Renal pelvis (tissue), 12 donors: ENCODE results near the gene MYO3A. TPM values are rescaled to one million over a fixed set of nuclear protein-coding genes. Genes with fewer than 3 reads are reported as not detected.

ENCODE experiments used
- DNase-seq: peaks from one replicate; pipeline ENCODE4 v3.0.0-alpha.2; 2013
- long read RNA-seq, 16 experiments: transcript quantifications; one replicate each; lab custom pipeline, GENCODE V29; 2026
- polyA plus RNA-seq, 3 donors: library from polyadenylated mRNA; unstranded; fragments of 120-200 nt; gene quantifications; one replicate each; pipeline ENCODE4 v1.2.1, GENCODE V29; 2013; ENCODE audit not compliant: insufficient read length in 3 of 3

MYO3A gene, protein sequence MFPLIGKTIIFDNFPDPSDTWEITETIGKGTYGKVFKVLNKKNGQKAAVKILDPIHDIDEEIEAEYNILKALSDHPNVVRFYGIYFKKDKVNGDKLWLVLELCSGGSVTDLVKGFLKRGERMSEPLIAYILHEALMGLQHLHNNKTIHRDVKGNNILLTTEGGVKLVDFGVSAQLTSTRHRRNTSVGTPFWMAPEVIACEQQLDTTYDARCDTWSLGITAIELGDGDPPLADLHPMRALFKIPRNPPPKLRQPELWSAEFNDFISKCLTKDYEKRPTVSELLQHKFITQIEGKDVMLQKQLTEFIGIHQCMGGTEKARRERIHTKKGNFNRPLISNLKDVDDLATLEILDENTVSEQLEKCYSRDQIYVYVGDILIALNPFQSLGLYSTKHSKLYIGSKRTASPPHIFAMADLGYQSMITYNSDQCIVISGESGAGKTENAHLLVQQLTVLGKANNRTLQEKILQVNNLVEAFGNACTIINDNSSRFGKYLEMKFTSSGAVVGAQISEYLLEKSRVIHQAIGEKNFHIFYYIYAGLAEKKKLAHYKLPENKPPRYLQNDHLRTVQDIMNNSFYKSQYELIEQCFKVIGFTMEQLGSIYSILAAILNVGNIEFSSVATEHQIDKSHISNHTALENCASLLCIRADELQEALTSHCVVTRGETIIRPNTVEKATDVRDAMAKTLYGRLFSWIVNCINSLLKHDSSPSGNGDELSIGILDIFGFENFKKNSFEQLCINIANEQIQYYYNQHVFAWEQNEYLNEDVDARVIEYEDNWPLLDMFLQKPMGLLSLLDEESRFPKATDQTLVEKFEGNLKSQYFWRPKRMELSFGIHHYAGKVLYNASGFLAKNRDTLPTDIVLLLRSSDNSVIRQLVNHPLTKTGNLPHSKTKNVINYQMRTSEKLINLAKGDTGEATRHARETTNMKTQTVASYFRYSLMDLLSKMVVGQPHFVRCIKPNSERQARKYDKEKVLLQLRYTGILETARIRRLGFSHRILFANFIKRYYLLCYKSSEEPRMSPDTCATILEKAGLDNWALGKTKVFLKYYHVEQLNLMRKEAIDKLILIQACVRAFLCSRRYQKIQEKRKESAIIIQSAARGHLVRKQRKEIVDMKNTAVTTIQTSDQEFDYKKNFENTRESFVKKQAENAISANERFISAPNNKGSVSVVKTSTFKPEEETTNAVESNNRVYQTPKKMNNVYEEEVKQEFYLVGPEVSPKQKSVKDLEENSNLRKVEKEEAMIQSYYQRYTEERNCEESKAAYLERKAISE (N-terminal part only)
- 1 to 10 TPM; 7.9 to 9.7 (median 8.0) TPM for polyA plus RNA-seq
- long read RNA-seq, donor 1, result 0 reads
- long read RNA-seq, donor 2, result 0 reads
- long read RNA-seq, donor 3, partial matches to known transcripts, result 0 of 1 reads
- long read RNA-seq, donor 3, other reads (novel, unspliced or antisense), result 0 of 1 reads
- long read RNA-seq, donor 4, result 0 reads
- long read RNA-seq, donor 5, partial matches to known transcripts, result 0 of 1 reads
- long read RNA-seq, donor 5, other reads (novel, unspliced or antisense), result 0 of 1 reads
- long read RNA-seq, donor 6, result 0 reads
- long read RNA-seq, donor 7, partial matches to known transcripts, result 5 of 5 reads
- long read RNA-seq, donor 7, other reads (novel, unspliced or antisense), result 0 of 5 reads
- long read RNA-seq, donor 8, result 0 reads
- long read RNA-seq, donor 9, result 0 reads
- long read RNA-seq, donor 10, partial matches to known transcripts, result 0 of 1 reads
- long read RNA-seq, donor 10, other reads (novel, unspliced or antisense), result 0 of 1 reads
- long read RNA-seq, donor 11, result 0 reads
- long read RNA-seq, donor 12, result 0 reads
- long read RNA-seq, donor 13, result 0 reads
- long read RNA-seq, donor 14, result 0 reads
- long read RNA-seq, donor 15, result 0 reads
- long read RNA-seq, donor 16, partial matches to known transcripts, result 0 of 1 reads
- long read RNA-seq, donor 16, other reads (novel, unspliced or antisense), result 0 of 1 reads

DNA sequence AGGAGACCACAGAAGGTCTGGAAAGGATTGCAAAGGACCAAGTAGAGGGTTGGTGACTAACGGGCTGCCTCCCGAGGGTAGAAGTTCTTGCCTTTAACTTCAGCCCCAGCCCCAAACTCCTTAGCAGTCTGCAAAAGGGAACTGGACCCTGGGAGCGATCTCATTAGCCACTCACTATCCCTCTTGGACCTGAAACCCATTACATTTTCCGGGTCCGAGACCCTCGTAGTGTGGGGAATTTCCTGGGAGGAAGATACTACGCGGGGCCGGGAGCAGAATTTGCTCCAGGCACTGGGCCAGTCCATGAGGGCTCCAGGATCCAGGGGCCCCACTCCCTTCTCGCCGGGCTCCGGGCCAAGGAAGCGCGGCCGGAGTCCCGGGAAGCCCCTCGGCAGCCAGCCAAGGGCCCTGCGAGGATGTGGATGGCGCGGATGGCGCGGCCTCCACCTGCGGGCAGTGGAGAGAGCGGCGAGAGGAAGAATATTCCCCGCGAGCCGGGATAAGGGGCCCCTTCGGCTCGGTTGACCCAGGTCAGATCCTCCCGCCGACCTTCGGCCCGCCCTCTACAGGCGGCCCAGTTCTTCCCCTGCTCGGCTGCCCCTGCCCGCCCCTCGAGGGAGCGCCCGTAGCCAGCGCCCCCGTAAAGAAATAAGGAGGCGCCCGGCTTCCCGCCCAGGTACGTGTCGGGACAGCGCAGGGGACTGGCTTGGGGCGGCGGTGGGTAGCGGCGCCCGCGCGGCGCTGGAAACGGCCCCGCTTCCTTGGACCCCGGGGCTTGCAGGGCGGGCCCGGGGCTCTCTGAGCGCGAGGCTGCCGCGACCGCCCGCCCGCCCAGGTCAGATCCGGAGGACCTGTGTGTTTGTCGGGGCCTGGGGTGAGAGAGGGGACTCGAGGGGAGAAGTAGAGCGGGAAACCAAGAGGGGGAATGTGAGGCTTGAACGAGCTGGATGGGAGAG, at the start of gene MYO3A:
TSS of gene MYO3A (plus strand) at position 577 of the 956 bp plus-strand sequence. CDS start 17,882 bp downstream, outside the sequence.
- DNase-seq, result no peak

DNA sequence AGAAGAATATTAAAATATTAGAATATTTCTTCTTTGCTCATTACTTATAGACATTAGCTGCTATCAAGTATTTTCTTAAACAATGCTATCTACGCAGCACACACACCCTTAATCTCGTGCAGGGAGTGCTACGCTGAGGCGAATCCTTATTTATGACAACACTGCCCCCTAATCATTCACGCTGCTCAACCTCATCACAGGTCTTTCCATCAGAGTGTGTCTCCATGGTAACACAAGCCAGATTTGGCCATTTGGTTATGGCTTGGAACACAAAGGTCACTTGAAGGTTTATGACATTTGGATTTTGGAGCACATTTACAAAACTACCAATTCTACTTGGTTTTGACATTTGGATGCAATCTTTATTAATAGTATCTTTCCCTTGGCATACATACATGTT, 45.4 kb upstream of the MYO3A start:
- DNase-seq, result no peak

DNA sequence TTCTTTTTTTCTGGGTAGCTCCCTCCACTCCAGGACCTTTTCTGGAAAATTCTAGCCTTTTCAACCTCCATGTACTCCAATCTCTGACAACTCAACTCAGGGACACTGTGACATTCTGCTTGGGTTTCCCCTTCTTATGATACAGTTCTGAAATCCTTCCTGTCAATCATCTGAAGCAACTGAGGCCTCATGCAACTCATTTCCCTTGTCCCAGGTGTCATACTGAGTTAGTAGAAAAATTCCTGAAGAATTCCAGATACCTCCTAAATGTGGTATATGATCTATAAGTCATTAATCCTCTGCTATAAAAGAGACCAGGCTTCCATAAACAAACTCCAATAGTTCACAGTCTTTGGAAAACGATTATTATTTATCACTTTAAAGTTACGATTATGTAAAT, 43.0 kb upstream of the MYO3A start:
- DNase-seq, result no peak

DNA sequence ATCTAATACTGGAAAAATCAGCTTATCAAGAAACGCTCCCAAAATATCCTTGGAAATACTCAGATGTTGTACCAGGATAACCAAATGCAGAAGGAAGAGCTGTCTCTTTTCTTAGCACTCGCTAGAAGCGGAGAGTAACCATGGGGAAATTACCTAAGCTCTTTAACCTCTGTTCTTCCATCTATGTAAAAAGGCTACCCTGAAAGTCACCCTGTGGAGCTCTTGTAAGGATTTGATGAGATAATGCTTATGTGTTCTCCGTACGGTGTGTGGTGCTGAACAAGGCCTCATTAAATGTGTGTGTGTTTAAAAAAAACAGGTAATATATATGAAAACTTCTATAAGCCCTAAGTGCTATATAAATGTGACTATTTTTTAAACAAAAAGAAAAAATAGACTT, 38.2 kb upstream of the MYO3A start:
- DNase-seq, result no peak

GRCh38 chr10:25896421-25896820, 37.6 kb upstream of the MYO3A start:
- DNase-seq, result peak; percentile 17

DNA sequence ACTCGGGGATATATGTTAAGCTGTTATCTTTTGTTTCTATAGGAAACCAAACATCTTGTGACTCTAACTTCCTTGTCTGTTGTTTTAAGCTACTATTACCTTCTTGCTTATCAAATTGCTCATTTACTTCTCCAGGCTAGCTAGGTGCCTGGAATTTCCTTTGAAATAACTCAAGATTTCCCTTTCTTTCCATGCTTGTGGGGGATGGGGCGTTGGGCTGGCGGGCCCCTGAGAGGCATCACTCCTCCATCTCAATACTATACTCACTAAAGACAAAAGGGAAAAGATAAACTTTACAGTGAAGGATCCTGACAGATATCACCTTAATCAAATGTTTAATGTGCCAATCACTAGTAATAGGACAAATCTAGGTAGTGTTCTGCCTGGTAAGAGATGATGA, 34.7 kb upstream of the MYO3A start:
- DNase-seq, result no peak

GRCh38 chr10:25901199-25901598, 32.8 kb upstream of the MYO3A start:
- DNase-seq, result no peak

DNA sequence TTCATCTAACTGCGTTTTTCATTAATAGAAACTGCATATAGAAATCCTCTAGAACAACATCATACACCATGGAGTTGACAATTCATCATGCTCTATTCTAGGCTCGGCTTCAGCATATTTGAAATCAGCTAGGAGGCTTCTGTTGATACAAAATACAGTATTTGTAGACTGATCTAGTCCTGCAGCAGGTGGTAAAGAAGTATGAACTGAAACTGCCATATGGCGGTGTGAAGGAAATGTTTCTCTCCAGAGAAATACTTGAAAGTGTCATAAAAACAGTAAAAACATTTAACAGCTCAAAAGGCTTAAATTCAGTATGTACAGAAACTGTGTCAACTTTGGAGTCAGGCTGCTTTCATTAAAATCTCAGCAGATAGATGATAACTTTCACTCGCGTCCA, 32.0 kb upstream of the MYO3A start:
- no peak for DNase-seq

DNA sequence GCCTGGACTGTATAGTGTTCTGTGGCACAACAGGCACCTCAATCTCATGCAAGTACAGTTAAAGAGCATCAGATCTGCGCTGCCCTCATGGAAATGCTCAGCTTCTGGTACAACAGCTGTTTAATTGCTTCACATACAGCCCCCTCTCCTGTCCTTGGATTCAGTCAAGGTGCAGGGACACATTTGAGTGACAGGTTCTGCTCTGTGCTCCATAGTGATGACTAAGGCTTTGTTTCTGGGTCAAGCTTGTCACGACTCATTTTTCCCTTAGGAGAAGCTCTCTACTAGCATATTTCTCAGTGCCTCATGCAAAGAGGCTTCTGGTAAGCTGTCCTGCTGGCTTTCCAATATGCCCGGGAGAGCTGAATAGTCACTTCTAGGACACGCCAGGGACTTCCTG, 26.8 kb upstream of the MYO3A start:
- no peak for DNase-seq

GRCh38 chr10:25912866-25913265, 21.2 kb upstream of the MYO3A start:
- DNase-seq, result no peak

- no peak for DNase-seq
Measured at GRCh38 chr10:25914776-25915175, 19.3 kb upstream of the MYO3A start.

DNA sequence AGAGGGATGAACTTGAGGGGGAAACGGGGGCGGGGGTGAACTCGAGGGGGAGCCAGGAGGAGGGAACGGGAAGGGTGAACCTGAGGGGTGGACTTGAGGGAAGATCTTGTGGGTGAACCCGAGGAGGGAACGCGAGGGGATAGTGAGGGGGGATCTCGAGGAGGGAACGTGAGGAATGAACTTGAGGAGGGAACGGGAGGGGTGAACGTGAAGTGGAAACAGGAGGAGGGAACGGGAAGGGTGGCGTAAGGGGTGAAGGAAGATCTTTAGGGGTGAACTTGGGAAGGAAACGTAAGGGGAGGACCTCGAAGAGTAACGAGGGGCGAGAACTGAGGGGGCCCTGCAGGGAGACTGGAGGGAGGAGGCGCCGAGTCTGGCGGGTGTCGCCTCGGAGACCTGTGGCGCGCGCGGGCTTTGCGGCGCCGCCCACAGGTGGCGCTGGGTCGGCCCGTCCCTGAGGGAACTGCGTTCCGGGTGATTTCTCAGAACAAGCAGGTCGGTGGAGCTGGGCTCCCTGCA, 651 bp downstream of the MYO3A start:
- peak; percentile 57 for DNase-seq

- DNase-seq, result no peak
Measured at GRCh38 chr10:25938405-25938804, 4.4 kb downstream of the MYO3A start.

- no peak for DNase-seq
Measured at GRCh38 chr10:25944771-25945170, 10.7 kb downstream of the MYO3A start.

DNA sequence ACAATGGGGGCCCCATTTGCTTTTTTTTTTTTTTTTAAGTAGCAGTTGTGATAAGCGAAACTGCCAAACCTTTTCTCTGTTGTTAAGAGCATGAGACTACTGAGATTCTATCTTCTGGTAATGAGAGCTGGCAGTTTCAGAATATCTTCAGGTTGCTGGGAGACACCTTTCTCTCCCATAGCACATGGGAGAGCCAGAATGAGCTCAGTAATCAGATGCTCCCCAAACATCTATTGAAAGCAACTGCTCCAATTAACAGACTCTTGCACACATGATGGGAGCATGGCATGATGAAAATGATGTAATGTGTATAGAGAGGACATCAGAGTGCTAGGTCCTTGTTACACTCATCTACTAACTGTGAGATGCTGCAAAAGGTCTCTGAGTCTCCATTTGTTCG, 18.8 kb downstream of the MYO3A start:
- DNase-seq, result no peak

DNA sequence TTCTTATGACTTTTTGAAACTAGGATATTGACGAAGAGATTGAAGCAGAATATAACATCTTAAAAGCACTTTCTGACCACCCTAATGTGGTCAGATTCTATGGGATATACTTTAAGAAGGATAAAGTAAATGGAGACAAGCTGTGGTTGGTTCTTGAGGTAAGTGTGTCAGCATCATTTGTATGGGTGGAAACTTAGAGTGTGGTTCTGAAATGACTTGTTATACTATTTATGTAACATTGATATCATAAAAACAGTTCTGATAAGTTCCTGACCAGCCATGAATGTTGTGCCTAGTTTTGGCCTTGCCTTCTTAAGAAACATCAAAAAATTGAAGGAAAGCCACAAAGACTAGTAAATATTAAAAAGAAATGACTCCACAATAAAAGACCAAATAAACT, 20.8 kb downstream of the MYO3A start:
- no peak for DNase-seq

- no peak for DNase-seq
Measured at GRCh38 chr10:25959540-25960232, 25.7 kb downstream of the MYO3A start.

GRCh38 chr10:25965584-25965983, 31.6 kb downstream of the MYO3A start:
- DNase-seq, result no peak

- DNase-seq, result peak; percentile 10
Measured at GRCh38 chr10:25966844-25967243, 32.8 kb downstream of the MYO3A start.
